HepG2 (cell line): Measurements from ENCODE around the gene DDRGK1. TPM values are rescaled to one million over a fixed set of nuclear protein-coding genes. Genes with fewer than 3 reads are reported as not detected.

ENCODE experiments used
- ASH2L ChIP-seq: fragments of 300-600, 200-600 bp; sonication (generic); IDR thresholded peaks from 2 replicates; pipeline ENCODE4 v1.7.0; 2017; ENCODE audit warnings: low read depth, mild to moderate bottlenecking, moderate library complexity, mixed read lengths, low read length; ENCODE audit not compliant: insufficient read length
- CBX2 ChIP-seq, 2 experiments: fragments of 200-600 bp in 1 of 2; sonication (generic); formaldehyde crosslinking in 1 of 2; IDR thresholded peaks; 2 replicates each; pipeline versions ENCODE4 v1.7.0 to v1.8.1; 2018 to 2022; ENCODE audit warnings: low read depth in 2 of 2, low read length in 1 of 2, mild to moderate bottlenecking in 1 of 2, missing genetic modification reagents in 1 of 2
- ETV5 ChIP-seq: IDR thresholded peaks from 2 replicates; pipeline ENCODE4 v1.6.1; 2018; ENCODE audit warnings: missing biosample characterization, missing genetic modification reagents, inconsistent platforms, borderline replicate concordance
- MIXL1 ChIP-seq: IDR thresholded peaks from 2 replicates; pipeline ENCODE4 v1.6.1; 2016
- MTA1 ChIP-seq: sonication (generic); formaldehyde crosslinking; IDR thresholded peaks from 2 replicates; pipeline ENCODE4 v1.4.0; 2020; ENCODE audit warnings: missing genetic modification reagents, mild to moderate bottlenecking, borderline replicate concordance
- NR2C2 ChIP-seq: sonication (generic); formaldehyde crosslinking; IDR thresholded peaks from 2 replicates; pipeline ENCODE4 v1.4.0; 2020; ENCODE audit warnings: missing genetic modification reagents, mild to moderate bottlenecking, moderate library complexity, borderline replicate concordance
- RAD21 ChIP-seq: fragments of 450-650 bp; formaldehyde crosslinking; IDR thresholded peaks from 2 replicates; pipeline ENCODE4 v1.5.0; 2020; ENCODE audit warnings: mild to moderate bottlenecking
- REXO4 ChIP-seq: sonication (generic); formaldehyde crosslinking; IDR thresholded peaks from 2 replicates; pipeline ENCODE4 v1.8.0; 2022; ENCODE audit warnings: missing genetic modification reagents, mild to moderate bottlenecking, borderline replicate concordance
- SALL1 ChIP-seq: sonication (generic); formaldehyde crosslinking; IDR thresholded peaks from 2 replicates; pipeline ENCODE4 v1.8.0; 2022; ENCODE audit warnings: mild to moderate bottlenecking, missing genetic modification reagents
- SAP130 ChIP-seq: IDR thresholded peaks from 2 replicates; pipeline ENCODE4 v1.6.1; 2016; ENCODE audit warnings: low read depth
- SSRP1 ChIP-seq: IDR thresholded peaks from 2 replicates; pipeline ENCODE4 v1.6.1; 2016; ENCODE audit warnings: control low read depth
- TP53 ChIP-seq: sonication (generic); formaldehyde crosslinking; conservative IDR thresholded peaks from 2 replicates; pipeline ENCODE4 v1.4.0; 2020; ENCODE audit warnings: missing genetic modification reagents
- U2AF1 ChIP-seq: fragments of 200-400 bp; formaldehyde crosslinking; optimal IDR thresholded peaks from 2 replicates; pipeline ENCODE3; 2017; ENCODE audit warnings: mild to moderate bottlenecking, low read depth, low read length
- ZFP90 ChIP-seq: sonication (generic); formaldehyde crosslinking; IDR thresholded peaks from 2 replicates; pipeline ENCODE4 v1.8.0; 2022; ENCODE audit warnings: missing genetic modification reagents, mild to moderate bottlenecking, inconsistent platforms, borderline replicate concordance
- ZMYM3 ChIP-seq: sonication (generic); formaldehyde crosslinking; IDR thresholded peaks from 2 replicates; pipeline ENCODE4 v1.5.1; 2020; ENCODE audit warnings: mild to moderate bottlenecking, missing genetic modification reagents
- ZNF264 ChIP-seq: sonication (generic); formaldehyde crosslinking; IDR thresholded peaks from 2 replicates; pipeline ENCODE4 v1.4.0; 2020; ENCODE audit warnings: missing genetic modification reagents
- ZNF331 ChIP-seq: sonication (generic); formaldehyde crosslinking; IDR thresholded peaks from 2 replicates; pipeline ENCODE4 v1.4.0; 2020; ENCODE audit warnings: missing genetic modification reagents
- polyA plus RNA-seq, 8 experiments: library from polyadenylated mRNA; depleted of rRNA in 3 of 8; stranded (reverse) in 7 of 8; unstranded in 1 of 8; fragments of >200 nt; fragmentation: Illumina TruSeq in 4 of 8; extraction: Trizol in 4 of 8; gene quantifications; 2 replicates each; pipeline versions ENCODE4 v1.2.1 to v1.2.3, GENCODE V29; 2011 to 2016; ENCODE audit warnings: low read depth in 4 of 8, missing spikeins in 1 of 8, mixed read lengths in 1 of 8; ENCODE audit not compliant: insufficient read depth in 1 of 8
- total RNA-seq, 5 experiments: library from RNA; depleted of rRNA; stranded (reverse); fragments of >200 nt; fragmentation: Illumina TruSeq; extraction: Trizol; gene quantifications; 2 replicates each; pipeline ENCODE4 v1.2.3, GENCODE V29; 2016; ENCODE audit warnings: low read depth in 1 of 5
- TF ChIP-seq, protein P1 (sequence below), 2 experiments: sonication (generic) in 1 of 2; formaldehyde crosslinking in 1 of 2; IDR thresholded peaks; 2 replicates each; pipeline versions ENCODE4 v1.4.0 to v1.6.1; 2016 to 2020; ENCODE audit warnings: borderline replicate concordance in 1 of 2, low read depth in 1 of 2, mild to moderate bottlenecking in 1 of 2, missing genetic modification reagents in 1 of 2
- TF ChIP-seq, protein P2 (sequence below): sonication (generic); formaldehyde crosslinking; IDR thresholded peaks from 2 replicates; pipeline ENCODE4 v1.8.0; 2022; ENCODE audit warnings: missing genetic modification reagents, mild to moderate bottlenecking, moderate library complexity, borderline replicate concordance

Gene DDRGK1
- total and polyA plus RNA-seq, 2 of the 13 experiments (the other 11 are each of a cell fraction or from before 2014, with no cell fraction given): 96.7 to 149 TPM

DNA sequence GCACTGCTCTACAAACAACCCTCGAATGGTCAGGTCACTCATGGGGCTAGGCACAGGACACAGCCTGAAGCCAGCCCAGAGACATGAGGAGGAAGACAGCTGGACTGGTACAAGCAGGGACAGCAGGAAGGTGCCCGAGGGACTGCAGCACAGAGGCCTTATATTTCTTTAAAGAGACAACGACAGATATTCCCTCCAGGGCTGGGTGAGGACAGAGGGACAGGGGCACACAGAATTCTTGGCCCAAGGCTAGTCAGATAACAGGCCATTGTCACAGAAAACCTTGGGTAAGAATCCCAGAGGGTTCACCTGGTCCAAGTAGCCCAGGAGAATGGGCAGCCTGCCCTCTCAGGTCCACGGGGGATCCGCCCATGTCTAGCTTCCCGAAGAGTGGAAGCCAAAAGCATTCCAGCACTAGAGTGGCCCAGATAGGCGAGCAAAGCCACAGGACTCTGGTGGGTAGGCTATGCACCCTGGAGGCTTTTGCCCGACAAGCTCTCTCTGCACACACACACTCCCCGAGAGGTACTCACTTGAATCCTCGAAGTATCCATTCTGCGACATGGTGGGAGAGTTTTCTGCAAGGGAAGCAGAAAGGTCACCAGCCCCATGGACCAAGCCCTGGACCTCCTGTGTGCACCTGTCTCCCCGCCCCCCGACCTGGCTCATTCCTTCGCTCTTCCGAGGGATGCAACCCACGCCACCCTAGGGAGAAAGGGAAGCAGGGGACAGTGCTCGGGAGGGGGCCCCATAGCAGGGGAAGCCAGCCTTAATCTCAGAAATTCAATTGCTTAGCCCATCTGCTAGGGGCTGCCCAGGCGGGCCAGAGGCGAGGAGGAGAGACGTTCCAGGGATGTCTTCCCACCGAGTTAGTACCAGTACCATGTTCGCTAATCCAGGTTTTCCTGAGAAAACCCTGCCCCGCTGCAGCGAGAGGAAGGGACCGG is 32.8 kb upstream of the DDRGK1 start (continued):
- no peak for TF ChIP-seq TP53 (CRISPR knock-in tag)
- no peak for TF ChIP-seq ZMYM3 (CRISPR knock-in tag)
- TF ChIP-seq MTA1 (CRISPR knock-in tag): no peak
- 0 out of 2 replicates have a peak, but pooled peaks have one; percentile 0 for TF ChIP-seq ZFP90 (CRISPR knock-in tag)
- TF ChIP-seq NR2C2: no peak
- TF ChIP-seq, protein P1, sequence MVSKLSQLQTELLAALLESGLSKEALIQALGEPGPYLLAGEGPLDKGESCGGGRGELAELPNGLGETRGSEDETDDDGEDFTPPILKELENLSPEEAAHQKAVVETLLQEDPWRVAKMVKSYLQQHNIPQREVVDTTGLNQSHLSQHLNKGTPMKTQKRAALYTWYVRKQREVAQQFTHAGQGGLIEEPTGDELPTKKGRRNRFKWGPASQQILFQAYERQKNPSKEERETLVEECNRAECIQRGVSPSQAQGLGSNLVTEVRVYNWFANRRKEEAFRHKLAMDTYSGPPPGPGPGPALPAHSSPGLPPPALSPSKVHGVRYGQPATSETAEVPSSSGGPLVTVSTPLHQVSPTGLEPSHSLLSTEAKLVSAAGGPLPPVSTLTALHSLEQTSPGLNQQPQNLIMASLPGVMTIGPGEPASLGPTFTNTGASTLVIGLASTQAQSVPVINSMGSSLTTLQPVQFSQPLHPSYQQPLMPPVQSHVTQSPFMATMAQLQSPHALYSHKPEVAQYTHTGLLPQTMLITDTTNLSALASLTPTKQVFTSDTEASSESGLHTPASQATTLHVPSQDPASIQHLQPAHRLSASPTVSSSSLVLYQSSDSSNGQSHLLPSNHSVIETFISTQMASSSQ (IDR thresholded peaks at IDR 0.05; ENCODE audit: low read depth): no peak
- TF ChIP-seq, protein P1 (CRISPR knock-in tag; IDR thresholded peaks at IDR 0.05; ENCODE audit: borderline replicate concordance): no peak
- no peak for TF ChIP-seq MIXL1 (CRISPR knock-in tag)
- no peak for TF ChIP-seq ASH2L
- TF ChIP-seq ETV5: no peak
- TF ChIP-seq ZNF331: no peak
- TF ChIP-seq SALL1 (CRISPR knock-in tag): 0 out of 2 replicates have a peak, but pooled peaks have one; percentile 12
- TF ChIP-seq, protein P2, sequence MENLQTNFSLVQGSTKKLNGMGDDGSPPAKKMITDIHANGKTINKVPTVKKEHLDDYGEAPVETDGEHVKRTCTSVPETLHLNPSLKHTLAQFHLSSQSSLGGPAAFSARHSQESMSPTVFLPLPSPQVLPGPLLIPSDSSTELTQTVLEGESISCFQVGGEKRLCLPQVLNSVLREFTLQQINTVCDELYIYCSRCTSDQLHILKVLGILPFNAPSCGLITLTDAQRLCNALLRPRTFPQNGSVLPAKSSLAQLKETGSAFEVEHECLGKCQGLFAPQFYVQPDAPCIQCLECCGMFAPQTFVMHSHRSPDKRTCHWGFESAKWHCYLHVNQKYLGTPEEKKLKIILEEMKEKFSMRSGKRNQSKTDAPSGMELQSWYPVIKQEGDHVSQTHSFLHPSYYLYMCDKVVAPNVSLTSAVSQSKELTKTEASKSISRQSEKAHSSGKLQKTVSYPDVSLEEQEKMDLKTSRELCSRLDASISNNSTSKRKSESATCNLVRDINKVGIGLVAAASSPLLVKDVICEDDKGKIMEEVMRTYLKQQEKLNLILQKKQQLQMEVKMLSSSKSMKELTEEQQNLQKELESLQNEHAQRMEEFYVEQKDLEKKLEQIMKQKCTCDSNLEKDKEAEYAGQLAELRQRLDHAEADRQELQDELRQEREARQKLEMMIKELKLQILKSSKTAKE (CRISPR knock-in tag): peak; percentile 25; the same call in 1 of the 2 replicates
- 0 out of 2 replicates have a peak, but pooled peaks have one; percentile 22 for TF ChIP-seq SAP130 (CRISPR knock-in tag)
- TF ChIP-seq ZNF264: no peak
- no peak for TF ChIP-seq SSRP1 (CRISPR knock-in tag)
- TF ChIP-seq U2AF1: no peak
- no peak for TF ChIP-seq CBX2 (IDR thresholded peaks at IDR 0.05; ENCODE audit: low read depth, low read length)
- no peak for TF ChIP-seq CBX2 (CRISPR knock-in tag; IDR thresholded peaks at IDR 0.05; ENCODE audit: low read depth)
- no peak for TF ChIP-seq REXO4
- TF ChIP-seq RAD21 (CRISPR knock-in tag): no peak
